ENCODE measurements around the gene OVCH1.
"Not testable (repeated sequence)": the region's sequence is repeated elsewhere in the genome, so short reads cannot be mapped to it uniquely, and the experiment has no call there.

OVCH1 gene

DNA sequence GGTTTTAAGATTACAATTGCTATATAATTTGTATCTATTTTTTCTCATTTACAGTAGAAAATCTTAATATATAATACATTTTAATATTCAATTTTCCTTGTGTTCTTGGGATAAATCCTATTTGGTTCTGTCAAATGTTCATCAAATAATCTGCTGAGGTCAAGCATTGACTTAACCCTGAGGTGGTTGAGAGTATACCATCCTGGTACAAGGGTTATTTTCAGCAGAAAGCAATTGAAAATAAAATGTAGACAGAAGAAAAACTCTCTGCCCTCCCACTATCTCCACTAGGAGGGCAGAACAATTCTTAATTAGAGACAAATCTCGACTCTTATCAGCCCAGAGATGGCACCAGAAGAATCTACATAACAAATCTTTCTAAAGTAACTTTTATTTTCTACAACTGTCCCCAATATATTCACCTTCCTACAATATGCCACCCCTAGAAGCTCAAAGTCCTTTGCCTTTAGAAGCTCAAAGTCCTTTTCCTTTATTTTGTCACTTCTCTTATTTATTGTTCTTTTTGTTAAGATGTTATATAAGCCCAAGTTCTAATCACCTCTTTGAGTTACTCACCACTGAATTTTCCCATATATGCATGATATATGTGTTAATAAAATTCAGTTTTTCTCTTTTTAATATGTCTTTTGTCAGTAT, 58.6 kb downstream of the OVCH1 start:
- WGBS, 2 experiments (ENCODE audit: insufficient coverage in 2 of 2), result 63 to 75% methylated on average over 1 of the region's 1 CpG
- Histone ChIP-seq H3K27ac (ENCODE audit: low read depth, low read length, severe bottlenecking) (no peak overlapping the region), H3K36me3 (ENCODE audit: control insufficient read depth, insufficient read depth, low read length) (no peaks in the 10 kb centered on the region), H3K4me1 (ENCODE audit: control insufficient read depth, insufficient read depth, low read length, poor library complexity, severe bottlenecking) (no peaks in the 10 kb centered on the region), H3K9me3 (ENCODE audit: control insufficient read depth, low read length) (peaks cover 4% of the 10 kb centered on the region), H3K4me3 (ENCODE audit: extremely low read depth, insufficient read depth, low read length, poor library complexity, severe bottlenecking) (no peak overlapping the region)

DNA sequence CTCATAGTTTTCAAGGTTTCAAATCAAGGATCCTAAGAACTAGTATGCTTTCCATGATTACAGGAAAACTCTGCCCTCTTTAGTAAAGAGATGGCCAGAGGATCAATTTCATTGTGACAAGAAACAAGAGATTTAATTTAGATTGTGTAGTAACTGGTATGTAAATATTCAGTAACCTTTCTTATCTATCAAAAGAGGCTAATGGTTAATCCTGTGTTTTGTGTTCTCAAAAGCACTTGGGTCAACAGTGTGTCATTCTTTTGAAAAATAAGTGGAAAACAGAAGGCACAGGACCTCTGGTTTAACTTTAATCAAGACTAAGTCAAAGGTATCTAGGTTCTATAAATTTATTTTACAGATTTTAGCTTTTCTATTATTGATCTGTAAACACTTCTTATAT, 59.9 kb downstream of the OVCH1 start:
- Histone ChIP-seq H3K4me1 (ENCODE audit: control insufficient read depth, insufficient read depth, low read length, poor library complexity, severe bottlenecking) (no peaks in the 10 kb centered on the region), H3K4me3 (ENCODE audit: extremely low read depth, insufficient read depth, low read length, poor library complexity, severe bottlenecking) (no peak overlapping the region), H3K27ac (ENCODE audit: low read depth, low read length, severe bottlenecking) (no peak overlapping the region), H3K9me3 (ENCODE audit: control insufficient read depth, low read length) (peaks cover 4% of the 10 kb centered on the region), H3K36me3 (ENCODE audit: control insufficient read depth, insufficient read depth, low read length) (no peaks in the 10 kb centered on the region)

DNA sequence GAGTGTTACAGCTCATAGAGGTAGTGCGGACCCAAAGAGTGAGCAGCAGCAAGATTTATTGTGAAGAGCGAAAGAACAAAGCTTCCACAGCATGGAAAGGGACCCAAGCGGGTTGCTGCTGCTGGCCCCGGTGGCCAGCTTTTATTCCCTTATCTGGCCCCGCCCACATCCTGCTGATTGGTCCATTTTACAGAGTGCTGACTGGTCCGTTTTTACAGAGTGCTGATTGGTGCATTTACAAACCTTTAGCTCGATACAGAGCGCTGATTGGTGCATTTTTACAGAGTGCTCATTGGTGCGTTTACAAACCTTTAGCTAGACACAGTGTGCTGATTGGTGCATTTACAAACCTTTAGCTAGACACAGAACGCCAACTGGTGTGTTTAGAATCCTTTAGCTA, 60.7 kb downstream of the OVCH1 start:
- WGBS, 2 experiments (ENCODE audit: insufficient coverage in 2 of 2), result 92% methylated on average over 8 to 10 of the region's 10 CpGs
- H3K4me1 ChIP-seq (ENCODE audit: control insufficient read depth, insufficient read depth, low read length, poor library complexity, severe bottlenecking); H3K9me3 ChIP-seq (ENCODE audit: control insufficient read depth, low read length); H3K27ac ChIP-seq (ENCODE audit: low read depth, low read length, severe bottlenecking); H3K36me3 ChIP-seq (ENCODE audit: control insufficient read depth, insufficient read depth, low read length); H3K4me3 ChIP-seq (ENCODE audit: extremely low read depth, insufficient read depth, low read length, poor library complexity, severe bottlenecking): not testable (repeated sequence)

DNA sequence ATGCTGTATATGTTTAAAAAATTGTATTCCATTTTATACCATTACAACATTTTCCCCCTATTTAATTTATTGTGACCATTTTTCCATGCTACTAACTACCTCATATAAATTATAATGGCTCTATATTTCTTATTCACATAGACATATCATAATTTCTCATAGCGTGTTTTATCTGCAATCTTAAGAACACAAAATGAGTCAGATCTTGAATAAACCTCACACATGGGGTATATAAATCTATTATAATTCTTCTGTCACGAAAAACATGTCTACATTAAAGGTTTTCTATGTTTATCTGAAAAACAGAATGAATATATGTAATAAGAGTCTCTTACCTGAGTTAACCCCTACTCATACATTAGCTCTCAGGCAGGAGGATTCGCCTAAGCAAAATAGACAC, 66.0 kb downstream of the OVCH1 start:
- H3K4me1 ChIP-seq (ENCODE audit: control insufficient read depth, insufficient read depth, low read length, poor library complexity, severe bottlenecking), result no peaks in the 10 kb centered on the region
- 67 to 90% methylated on average over 1 of the region's 3 CpGs for WGBS, 2 experiments (ENCODE audit: insufficient coverage in 2 of 2)
- no peaks in the 10 kb centered on the region for H3K36me3 ChIP-seq (ENCODE audit: control insufficient read depth, insufficient read depth, low read length)
- no peak overlapping the region for H3K27ac ChIP-seq (ENCODE audit: low read depth, low read length, severe bottlenecking)
- no peaks in the 10 kb centered on the region for H3K9me3 ChIP-seq (ENCODE audit: control insufficient read depth, low read length)
- H3K4me3 ChIP-seq (ENCODE audit: extremely low read depth, insufficient read depth, low read length, poor library complexity, severe bottlenecking), result no peak overlapping the region

DNA sequence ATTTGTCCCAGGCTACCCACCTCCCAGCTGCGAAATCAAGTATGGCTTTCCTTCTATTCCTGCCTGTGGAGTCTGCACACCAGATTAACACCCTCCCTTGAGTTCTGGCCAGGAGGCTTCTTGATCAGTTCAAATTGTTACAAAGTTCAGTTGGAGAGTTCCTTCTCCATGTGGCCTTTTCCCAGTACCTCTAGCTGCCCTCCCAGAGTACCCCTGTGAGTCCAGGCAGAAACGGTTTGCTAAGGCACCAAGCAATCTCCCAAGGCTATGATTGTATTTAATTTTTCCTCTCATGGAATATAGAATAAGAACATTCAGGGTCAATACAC, 66.8 kb downstream of the OVCH1 start:
- Histone ChIP-seq H3K4me1 (ENCODE audit: control insufficient read depth, insufficient read depth, low read length, poor library complexity, severe bottlenecking) (no peaks in the 10 kb centered on the region), H3K36me3 (ENCODE audit: control insufficient read depth, insufficient read depth, low read length) (no peaks in the 10 kb centered on the region), H3K4me3 (ENCODE audit: extremely low read depth, insufficient read depth, low read length, poor library complexity, severe bottlenecking) (no peak overlapping the region), H3K9me3 (ENCODE audit: control insufficient read depth, low read length) (no peaks in the 10 kb centered on the region), H3K27ac (ENCODE audit: low read depth, low read length, severe bottlenecking) (no peak overlapping the region)
- no CpG with 5 or more reads among the region's 2 CpGs for WGBS, 2 experiments (ENCODE audit: insufficient coverage in 2 of 2)

DNA sequence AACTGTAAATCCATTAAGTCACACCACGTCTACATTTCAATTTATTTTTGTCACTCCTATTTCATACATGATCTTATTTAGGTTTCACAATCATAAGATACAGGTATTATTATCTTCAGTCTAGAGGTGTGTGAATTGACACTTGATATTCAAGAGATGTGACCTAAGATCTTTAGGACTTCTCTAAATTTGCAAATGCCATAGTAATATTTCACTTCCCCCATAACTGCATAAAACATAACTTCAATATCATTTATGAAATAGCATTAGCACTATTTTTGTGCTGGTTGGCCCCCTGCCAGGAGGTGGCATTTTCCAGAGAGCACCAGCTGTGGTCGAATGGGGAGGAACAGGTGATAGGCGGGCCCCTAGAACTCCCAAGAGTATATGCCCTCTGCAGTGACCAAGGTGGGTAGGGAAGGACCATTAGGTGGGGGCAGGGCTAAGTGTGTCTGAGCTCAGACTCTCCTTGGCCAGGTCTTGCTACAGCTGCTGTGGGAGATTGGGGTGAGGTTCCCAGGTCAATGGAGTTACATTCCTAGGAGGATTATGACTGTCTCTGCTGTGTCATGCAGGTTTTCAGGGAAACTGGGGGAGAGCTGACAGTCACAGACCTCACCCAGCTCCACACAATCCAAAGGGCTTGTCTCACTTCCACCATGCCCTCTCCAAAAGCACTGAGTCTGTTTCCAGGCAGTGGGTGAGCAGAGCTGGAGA, 67.3 kb downstream of the OVCH1 start:
- 86 to 90% methylated on average over 2 of the region's 3 CpGs for WGBS, 2 experiments (ENCODE audit: insufficient coverage in 2 of 2)
- Histone ChIP-seq H3K36me3 (ENCODE audit: control insufficient read depth, insufficient read depth, low read length) (no peaks in the 10 kb centered on the region), H3K9me3 (ENCODE audit: control insufficient read depth, low read length) (no peaks in the 10 kb centered on the region), H3K4me3 (ENCODE audit: extremely low read depth, insufficient read depth, low read length, poor library complexity, severe bottlenecking) (no peak overlapping the region), H3K27ac (ENCODE audit: low read depth, low read length, severe bottlenecking) (no peak overlapping the region), H3K4me1 (ENCODE audit: control insufficient read depth, insufficient read depth, low read length, poor library complexity, severe bottlenecking) (no peaks in the 10 kb centered on the region)

DNA sequence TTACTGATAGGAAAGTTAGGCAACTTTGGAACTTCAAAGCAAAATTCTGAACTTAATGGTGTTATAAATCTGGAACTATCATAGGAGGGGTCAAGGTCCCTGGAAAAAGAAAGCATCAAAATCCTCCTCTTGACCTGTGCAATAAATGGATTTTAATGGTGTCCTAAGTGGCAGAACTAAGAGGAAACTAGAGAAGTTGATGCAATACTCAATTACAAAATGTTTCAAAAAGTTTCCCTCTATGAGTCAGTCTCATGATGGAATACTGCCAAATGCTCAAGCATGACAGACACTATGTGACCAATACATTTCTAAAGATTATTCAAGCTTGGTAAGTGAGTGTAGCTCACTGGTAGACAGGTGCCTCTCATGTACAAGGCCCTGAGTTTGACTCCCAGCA, 68.9 kb downstream of the OVCH1 start:
- Histone ChIP-seq H3K9me3 (ENCODE audit: control insufficient read depth, low read length) (no peaks in the 10 kb centered on the region), H3K4me1 (ENCODE audit: control insufficient read depth, insufficient read depth, low read length, poor library complexity, severe bottlenecking) (no peaks in the 10 kb centered on the region), H3K27ac (ENCODE audit: low read depth, low read length, severe bottlenecking) (no peak overlapping the region)

DNA sequence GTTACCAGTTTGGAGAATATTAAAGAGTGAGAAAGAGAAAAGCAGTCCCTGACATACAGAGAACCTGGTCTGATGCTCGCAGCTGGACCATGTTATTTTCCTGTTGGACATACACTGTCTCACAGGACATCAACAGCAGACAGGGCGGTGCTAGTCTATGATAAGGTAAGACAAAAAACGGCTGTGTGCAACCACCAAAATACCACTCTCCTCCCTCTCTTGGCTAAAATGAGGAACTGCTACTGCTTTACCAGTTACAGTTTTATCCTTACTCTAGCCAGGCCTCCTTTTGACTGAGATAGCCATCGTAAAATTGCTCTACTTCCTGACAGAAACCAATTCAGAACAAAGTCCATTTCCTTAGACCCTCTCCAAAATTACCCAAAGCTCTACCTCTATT, 69.5 kb downstream of the OVCH1 start:
- 95 to 96% methylated on average over 3 to 4 of the region's 4 CpGs for WGBS, 2 experiments (ENCODE audit: insufficient coverage in 2 of 2)

More for the DNA sequence above, 68.9 kb downstream of the OVCH1 start:
- Histone ChIP-seq H3K36me3 (ENCODE audit: control insufficient read depth, insufficient read depth, low read length) (no peaks in the 10 kb centered on the region), H3K4me3 (ENCODE audit: extremely low read depth, insufficient read depth, low read length, poor library complexity, severe bottlenecking) (no peak overlapping the region)

DNA sequence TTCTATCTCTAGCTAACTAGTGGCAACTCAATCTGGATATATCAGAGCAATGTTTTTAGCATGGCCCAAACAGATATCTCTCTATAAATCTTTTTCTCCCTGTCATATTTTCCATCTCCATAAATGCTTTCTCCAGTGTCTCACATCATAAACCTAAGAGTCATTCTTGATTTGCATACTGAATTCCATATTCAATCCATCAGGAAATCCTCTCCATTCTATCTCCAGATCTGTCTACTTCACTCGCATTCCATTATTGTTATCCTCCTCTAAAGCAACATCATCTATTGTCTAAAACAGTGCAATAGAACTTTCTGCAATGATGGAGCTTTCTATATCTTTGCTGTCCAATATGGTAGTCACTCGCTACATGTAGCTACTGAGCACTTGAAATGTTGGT, 71.0 kb downstream of the OVCH1 start:
- WGBS, 2 experiments (ENCODE audit: insufficient coverage in 2 of 2), result 90% methylated on average over 1 of the region's 2 CpGs
- Histone ChIP-seq H3K9me3 (ENCODE audit: control insufficient read depth, low read length) (no peaks in the 10 kb centered on the region), H3K4me3 (ENCODE audit: extremely low read depth, insufficient read depth, low read length, poor library complexity, severe bottlenecking) (no peak overlapping the region), H3K4me1 (ENCODE audit: control insufficient read depth, insufficient read depth, low read length, poor library complexity, severe bottlenecking) (no peaks in the 10 kb centered on the region), H3K36me3 (ENCODE audit: control insufficient read depth, insufficient read depth, low read length) (no peaks in the 10 kb centered on the region), H3K27ac (ENCODE audit: low read depth, low read length, severe bottlenecking) (no peak overlapping the region)

More for the DNA sequence above, 69.5 kb downstream of the OVCH1 start:
- Histone ChIP-seq H3K27ac (ENCODE audit: low read depth, low read length, severe bottlenecking) (no peak overlapping the region), H3K36me3 (ENCODE audit: control insufficient read depth, insufficient read depth, low read length) (no peaks in the 10 kb centered on the region), H3K4me1 (ENCODE audit: control insufficient read depth, insufficient read depth, low read length, poor library complexity, severe bottlenecking) (no peaks in the 10 kb centered on the region), H3K9me3 (ENCODE audit: control insufficient read depth, low read length) (no peaks in the 10 kb centered on the region), H3K4me3 (ENCODE audit: extremely low read depth, insufficient read depth, low read length, poor library complexity, severe bottlenecking) (no peak overlapping the region)

DNA sequence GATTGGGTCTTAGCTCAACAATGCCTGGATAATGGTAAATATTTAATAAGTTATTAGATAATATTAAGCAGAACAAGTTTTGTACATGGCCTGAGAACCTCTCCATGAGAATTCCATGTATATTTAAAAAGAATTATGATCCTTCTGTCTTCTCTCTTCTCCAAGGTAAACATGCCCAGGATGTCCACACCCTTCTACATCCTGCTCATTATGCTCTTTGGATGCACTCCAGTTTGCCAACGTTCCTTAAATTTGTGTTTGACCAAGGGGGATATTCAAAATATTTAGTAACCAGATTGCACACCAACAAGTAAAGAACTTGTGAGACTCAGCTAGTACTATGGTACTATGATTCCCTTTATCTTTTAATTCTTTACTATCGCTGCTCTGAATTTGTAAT, 71.8 kb downstream of the OVCH1 start:
- WGBS, 2 experiments (ENCODE audit: insufficient coverage in 2 of 2), result 100% methylated on average over 1 of the region's 2 CpGs; no CpG with 5 or more reads in 1 of the 2 experiments
- no peaks in the 10 kb centered on the region for H3K9me3 ChIP-seq (ENCODE audit: control insufficient read depth, low read length)

DNA sequence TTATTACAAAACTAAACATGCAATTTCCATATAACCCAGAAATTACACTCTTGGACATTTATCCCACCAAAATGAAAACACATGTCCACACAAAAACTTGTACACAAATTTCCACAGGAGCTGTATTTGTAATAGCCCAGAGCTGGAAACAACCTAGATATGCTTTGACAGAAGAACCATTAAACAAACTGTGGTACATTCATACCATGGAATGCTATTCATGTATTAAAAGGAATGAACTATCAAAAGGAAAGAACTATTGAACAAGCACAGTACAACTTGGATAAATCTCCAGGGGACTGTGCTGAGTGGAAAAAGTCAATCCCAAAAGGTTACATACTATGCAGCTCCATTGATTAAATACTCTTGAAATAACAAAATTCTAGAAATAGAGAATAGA, 80.7 kb downstream of the OVCH1 start:
- H3K4me3 ChIP-seq (ENCODE audit: extremely low read depth, insufficient read depth, low read length, poor library complexity, severe bottlenecking), result no peak overlapping the region
- no peaks in the 10 kb centered on the region for H3K9me3 ChIP-seq (ENCODE audit: control insufficient read depth, low read length)
- no peak overlapping the region for H3K27ac ChIP-seq (ENCODE audit: low read depth, low read length, severe bottlenecking)
- no peaks in the 10 kb centered on the region for H3K36me3 ChIP-seq (ENCODE audit: control insufficient read depth, insufficient read depth, low read length)
- no peaks in the 10 kb centered on the region for H3K4me1 ChIP-seq (ENCODE audit: control insufficient read depth, insufficient read depth, low read length, poor library complexity, severe bottlenecking)

More for the DNA sequence above, 71.8 kb downstream of the OVCH1 start:
- Histone ChIP-seq H3K27ac (ENCODE audit: low read depth, low read length, severe bottlenecking) (no peak overlapping the region), H3K4me3 (ENCODE audit: extremely low read depth, insufficient read depth, low read length, poor library complexity, severe bottlenecking) (no peak overlapping the region), H3K36me3 (ENCODE audit: control insufficient read depth, insufficient read depth, low read length) (no peaks in the 10 kb centered on the region), H3K4me1 (ENCODE audit: control insufficient read depth, insufficient read depth, low read length, poor library complexity, severe bottlenecking) (no peaks in the 10 kb centered on the region)
